CD4-positive, alpha-beta T cell treated with Interleukin-21 for 1 hour (primary cell): ENCODE results near the gene KIRREL1.

ENCODE experiments used
- DNase-seq: peaks from one replicate; pipeline ENCODE4 v3.0.0-alpha.2; 2020

Gene KIRREL1

DNA sequence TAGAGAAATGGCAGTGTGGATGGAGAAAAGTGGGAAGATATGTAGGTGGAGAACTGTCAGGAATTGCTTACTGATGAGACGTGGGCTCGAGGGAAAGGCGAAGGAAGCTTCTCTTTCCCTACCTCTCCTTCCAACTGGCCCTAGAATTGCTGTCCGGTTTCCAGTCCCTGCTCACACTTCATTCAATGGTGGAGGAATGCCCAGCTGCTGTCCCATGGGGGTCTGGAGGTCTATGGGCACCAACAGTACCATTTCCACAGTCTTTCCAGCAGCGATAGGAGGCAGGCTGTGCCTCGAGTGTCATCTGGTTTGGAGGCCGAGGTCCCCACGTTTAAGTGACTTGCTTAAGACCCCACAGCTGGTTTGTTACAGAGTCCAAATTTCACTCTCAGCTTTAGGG, 155.7 kb downstream of the KIRREL1 start:
- no peak for DNase-seq
